Stimulated activated naive CD4-positive, alpha-beta T cell treated with Interleukin-2 at 50 U/mL for 16 hours (primary cell): Measurements from ENCODE around the gene ID1.
"Not testable (repeated sequence)": the region's sequence is repeated elsewhere in the genome, so short reads cannot be mapped to it uniquely, and the experiment has no call there.

Experiments used
- DNase-seq: peaks from one replicate; lab custom pipeline; 2025; lab: John Stamatoyannopoulos, UW

ID1 gene

GRCh38 chr20:31602431-31602778 is 2.7 kb upstream of the ID1 start:
- DNase-seq: no peak

DNA sequence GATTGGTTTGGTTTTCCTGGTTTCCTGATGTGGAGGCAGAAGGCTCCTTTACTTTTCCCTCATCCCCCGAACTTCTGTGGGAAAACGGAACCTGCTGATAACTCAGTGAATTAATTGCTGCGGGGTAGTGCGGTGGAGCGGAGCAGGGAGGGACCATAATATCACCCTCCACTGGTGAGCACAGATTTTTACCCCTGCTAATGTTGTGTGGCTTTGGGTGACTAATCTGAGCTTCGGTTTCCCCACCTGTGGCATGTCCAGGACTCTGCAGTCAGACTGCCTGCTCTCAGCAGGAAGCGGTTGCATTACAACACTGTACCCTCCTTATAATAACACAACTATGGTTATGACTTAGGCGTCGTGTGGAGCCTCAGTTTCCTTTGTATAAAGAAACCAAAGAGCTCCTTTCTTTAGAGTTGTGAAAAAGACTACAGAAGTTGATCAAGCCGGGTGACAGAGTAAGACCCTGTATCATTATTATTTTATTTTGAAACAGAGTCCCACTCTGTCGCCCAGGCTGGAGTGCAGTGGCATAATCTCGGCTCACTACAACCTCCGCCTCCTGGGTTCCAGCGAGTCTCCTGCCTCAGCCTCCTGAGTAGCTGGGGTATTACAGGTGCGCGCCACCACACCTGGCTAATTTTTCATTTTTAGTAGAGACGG is 2.2 kb upstream of the ID1 start:
- peak; percentile 55 for DNase-seq

DNA sequence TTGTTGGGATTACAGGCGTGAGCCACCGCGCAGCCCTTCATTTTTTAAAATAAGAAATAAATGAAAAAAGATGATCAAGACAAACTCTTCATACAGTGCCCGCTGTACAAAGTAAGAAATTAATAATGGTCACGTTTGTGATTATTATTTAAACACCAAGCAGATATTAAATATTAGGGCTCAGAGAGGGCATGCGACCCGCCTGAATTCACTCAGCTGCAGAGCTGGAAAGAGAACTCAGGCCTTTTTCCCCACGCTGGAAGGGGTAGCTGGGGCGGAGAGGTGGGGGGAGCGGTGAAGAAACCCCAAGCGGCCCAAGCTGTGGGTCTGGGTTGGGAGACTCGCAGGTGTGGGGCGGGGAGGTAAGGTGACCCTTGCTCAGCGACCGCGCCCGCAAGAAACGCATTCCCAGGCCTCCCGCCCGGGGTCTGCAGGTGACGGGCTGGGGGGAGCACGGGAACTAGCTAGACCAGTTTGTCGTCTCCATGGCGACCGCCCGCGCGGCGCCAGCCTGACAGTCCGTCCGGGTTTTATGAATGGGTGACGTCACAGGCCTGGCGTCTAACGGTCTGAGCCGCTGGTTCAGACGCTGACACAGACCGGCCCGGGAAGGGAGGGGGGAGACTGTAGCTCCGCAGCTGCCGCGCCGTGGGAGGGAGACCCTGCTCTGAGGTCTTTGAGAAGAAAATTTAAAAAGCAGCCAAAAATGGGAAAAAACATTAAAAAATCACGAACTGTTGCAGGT is 1.1 kb upstream of the ID1 start:
- peak; percentile 44 for DNase-seq

DNA sequence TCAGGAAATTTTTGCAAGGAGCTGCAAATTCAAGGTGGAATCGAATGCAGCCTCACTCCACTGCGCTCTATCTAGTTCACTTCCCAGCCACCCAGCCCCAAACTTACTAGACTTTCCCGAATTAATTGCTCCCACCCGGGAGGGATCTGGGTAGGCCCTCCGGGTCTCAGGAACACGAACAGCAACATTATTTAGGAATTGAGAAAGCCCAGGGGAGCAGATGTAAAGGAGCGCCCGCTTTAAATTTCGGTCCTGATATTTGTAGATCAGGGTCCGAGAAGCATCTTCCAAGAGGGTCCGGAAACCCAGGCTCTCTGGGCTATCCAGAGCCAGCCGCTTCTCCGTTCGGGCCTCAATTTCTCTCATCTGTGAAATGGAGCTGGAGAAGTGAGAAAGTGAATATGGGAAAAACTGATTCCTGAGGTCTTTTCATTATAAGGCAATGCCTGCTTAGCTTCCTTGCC is 490 bp upstream of the ID1 start:
- no peak for DNase-seq

- DNase-seq: no peak
These were observed 1.1 kb downstream of the ID1 start for GRCh38 chr20:31605902-31606803.

- DNase-seq: no peak
These were observed 1.9 kb downstream of the ID1 start for GRCh38 chr20:31606804-31607639.

- no peak for DNase-seq
These were observed 2.7 kb downstream of the ID1 start for GRCh38 chr20:31607640-31608250.

- DNase-seq: no peak
These were observed 3.3 kb downstream of the ID1 start for GRCh38 chr20:31608251-31608945.

DNA sequence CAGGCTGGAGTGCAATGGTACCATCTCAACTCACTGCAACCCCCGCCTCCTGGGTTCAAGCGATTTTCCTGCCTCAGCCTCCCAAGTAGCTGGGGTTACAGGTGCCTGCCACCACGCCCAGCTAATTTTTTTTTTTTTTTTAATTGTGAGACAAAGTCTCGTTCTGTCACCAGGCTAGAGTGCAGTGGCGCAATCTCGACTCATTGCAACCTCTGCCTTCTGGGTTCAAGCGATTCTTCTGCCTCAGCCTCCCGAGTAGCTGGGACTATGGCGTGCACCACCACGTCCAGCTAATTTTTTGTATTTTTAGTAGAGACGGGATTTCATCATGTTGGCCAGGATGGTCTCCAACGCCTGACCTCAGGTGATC is 7.2 kb downstream of the ID1 start:
- not testable (repeated sequence) for DNase-seq

- DNase-seq: no peak
These were observed 10.3 kb downstream of the ID1 start for GRCh38 chr20:31615416-31615815.

DNA sequence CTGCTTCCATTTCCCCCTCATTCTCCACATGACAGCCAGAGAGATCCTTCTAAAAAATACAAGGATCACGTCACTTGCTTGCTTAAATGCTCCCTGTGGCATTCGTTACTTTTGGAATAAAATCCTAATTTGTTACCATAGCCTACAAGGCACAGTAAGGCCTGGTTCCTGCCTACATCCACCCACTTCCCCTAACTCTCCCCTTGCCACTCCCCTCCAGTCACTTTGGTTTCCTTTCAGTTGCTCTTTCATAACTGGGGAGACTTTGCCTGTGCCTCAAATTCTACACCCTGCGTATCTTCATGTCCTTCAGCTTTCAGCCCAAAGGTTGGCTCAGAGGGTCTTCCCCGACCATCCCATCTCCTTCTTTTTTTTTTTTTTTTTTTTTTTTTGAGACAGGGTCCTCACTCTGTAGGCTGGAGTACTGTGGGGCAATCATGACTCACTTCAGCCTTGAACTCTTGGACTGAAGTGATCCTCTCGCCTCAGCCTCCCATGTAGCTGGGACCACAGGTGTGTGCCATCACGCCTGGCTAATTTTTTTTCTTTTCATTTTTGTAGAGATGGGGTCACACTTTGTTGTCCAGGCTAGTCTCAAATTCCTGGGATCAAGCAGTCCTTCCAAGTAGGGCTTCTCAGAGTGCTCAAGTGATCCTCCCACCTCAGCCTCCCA is 12.5 kb downstream of the ID1 start:
- no peak for DNase-seq

DNA sequence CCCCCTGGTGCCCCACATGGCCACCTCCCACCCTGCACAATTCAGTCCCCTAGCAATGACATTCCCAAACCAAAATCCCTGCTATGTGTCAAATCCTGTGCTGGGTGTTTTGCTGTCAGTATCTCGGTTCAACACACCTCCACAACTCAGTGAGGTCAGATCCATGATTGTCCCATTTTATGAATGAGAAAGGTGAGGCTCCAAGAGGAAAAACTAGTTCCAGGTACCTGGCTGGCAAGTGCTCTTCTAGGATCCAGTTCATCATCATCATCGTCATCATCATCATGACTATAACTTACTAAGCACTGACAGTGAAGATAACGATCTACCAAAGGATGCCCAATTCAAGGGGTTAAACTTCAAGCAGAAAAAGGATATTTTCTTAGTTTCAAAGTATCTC is 15.2 kb downstream of the ID1 start:
- no peak for DNase-seq

- not testable (repeated sequence) for DNase-seq
These were observed 18.0 kb downstream of the ID1 start for GRCh38 chr20:31623123-31623505.

- DNase-seq: not testable (repeated sequence)
These were observed 21.4 kb downstream of the ID1 start for GRCh38 chr20:31626534-31626933.

- DNase-seq: not testable (repeated sequence)
These were observed 23.0 kb downstream of the ID1 start for GRCh38 chr20:31628057-31628456.

DNA sequence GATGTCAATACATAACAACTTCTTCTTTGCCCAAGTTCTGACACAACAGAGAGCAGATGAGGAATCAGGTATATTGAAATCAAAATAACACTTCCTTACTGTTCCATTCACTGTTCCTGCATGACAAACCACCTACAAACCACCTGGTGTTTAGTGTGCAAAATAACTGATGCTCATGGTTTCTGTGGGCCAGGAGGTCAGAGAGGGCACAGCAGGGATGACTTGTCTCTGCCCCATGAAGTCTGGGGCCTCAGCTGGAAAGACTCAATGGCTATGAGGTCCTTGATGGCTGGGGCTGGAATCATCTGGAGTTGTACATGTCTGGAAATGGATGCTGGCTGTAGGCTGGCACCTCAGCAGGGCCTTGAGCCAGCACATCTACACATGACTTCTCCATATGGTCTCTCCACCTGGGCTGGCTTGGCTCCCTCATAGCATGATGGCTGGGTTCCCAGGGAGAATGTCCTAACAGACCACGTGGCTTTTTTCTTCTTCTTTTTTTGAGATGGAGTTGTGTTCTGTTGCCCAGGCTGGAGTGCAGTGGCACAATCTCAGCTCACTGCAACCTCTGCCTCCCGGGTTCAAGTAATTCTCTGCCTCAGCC is 25.2 kb downstream of the ID1 start:
- no peak for DNase-seq

DNA sequence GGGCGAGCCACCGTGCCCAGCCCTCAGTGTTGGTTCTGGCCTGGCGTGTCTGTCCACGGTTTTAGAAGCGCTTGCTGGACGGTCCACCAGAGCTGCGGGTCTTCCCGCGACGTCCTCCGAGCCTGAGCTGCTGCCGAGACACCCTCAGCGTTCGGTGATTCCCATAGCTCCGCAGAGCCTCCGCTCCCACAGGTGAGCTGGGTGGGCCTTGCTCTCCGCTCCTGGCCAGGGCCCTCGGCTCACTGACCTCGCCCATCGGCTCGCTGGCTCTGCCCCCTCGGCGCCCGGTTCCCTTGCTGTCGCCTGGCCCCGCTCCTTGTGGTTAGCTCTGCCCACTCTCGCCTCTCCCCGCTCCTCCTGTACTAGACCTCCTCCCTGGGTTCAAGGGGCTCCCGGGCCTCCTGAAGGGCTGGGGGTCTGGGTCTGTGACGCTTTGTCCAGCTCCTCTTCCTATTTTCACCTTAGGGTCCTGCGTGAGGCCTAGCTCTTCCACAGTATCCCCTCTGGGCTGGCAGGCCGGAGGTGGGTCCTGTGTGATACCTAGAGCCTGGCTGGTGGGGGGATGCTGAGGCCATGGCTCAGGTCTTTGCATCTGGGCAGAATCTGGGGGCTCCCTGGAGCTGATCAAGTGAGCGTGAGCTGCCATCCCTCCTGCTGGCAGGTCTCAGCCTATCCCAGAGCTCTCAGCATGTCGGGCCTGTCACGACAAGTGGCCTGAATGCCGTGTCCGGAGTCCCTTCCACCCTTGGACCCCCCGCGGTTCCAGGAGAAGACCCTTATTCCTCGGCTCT is 27.7 kb downstream of the ID1 start:
- DNase-seq: no peak

DNA sequence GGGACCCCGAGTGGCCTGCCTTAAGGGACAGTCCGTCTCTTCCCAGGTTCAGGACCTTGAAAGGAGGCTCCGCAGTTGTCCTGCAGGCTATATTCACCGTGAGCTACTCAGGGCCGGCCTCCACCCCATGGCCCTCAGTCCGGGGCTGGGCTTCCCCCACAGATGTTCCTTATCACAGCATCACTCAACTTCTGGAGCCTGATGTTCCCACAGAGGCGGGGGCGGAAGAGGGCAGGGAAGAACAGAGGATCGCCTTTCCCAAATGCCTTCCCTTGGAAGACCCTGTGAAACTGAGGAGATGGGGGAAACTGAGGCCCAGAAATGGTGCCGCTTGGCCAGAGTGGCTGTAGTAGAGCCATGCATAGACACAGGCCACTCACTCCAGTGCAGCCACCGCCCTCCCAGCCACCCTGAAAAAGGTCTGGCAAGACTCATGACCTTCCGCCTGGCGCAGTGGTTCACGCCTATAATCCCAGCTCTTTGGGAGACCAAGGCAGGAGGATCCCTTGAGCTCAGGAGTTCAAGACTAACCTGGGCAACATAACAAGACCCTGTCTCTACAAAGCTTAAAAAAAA is 28.3 kb downstream of the ID1 start:
- no peak for DNase-seq

GRCh38 chr20:31637660-31638059 is 32.6 kb downstream of the ID1 start, which contains the start of gene COX4I2:
Gene COX4I2, plus strand, starts transcription at chr20:31637912. Its CDS starts 1,106 bp downstream, at chr20:31639018.
- DNase-seq: no peak
